Endothelial cell of umbilical vein (primary cell): Measurements from ENCODE around the gene NEK4. TPM values are rescaled to one million over a fixed set of nuclear protein-coding genes. Genes with fewer than 3 reads are reported as not detected.
A peak's percentile ranks its signal among the peaks of the same experiment; 100 is the strongest.
"Not testable (repeated sequence)": the region's sequence is repeated elsewhere in the genome, so short reads cannot be mapped to it uniquely, and the experiment has no call there.

Source experiments
- BruUV-seq: library from RNA; stranded (reverse); fragments of 400-500 nt; replicated peaks from 2 replicates; lab custom pipeline; 2021; lab: Mats Ljungman, UMichigan
- CTCF ChIA-PET: fragments of 300-600, 350-600 bp; sonication (Branson Sonifier 250); formaldehyde crosslinking; loops from one replicate; lab custom pipeline; 2021; ENCODE audit warnings: antibody characterized with exemption, inconsistent platforms; lab: Charles Lee
- POLR2A ChIA-PET: fragments of 300-600, 350-600 bp; sonication (Branson Sonifier 250); formaldehyde crosslinking; loops from one replicate; lab custom pipeline; 2021; ENCODE audit warnings: antibody characterized with exemption, inconsistent platforms; lab: Charles Lee
- DNase-seq: peaks from one replicate; pipeline ENCODE4 v3.0.0-alpha.2; 2011; ENCODE audit warnings: low read depth, low spot score
- FAIRE-seq: peaks from 2 replicates; lab custom pipeline; 2011; peaks lifted over from hg19 to GRCh38; lab: Jason Lieb, UNC
- H2AFZ ChIP-seq: 2 replicates; pipeline ENCODE4 v1.6.0; 2012; ENCODE audit warnings: low read depth, low read length, control low read depth, inconsistent platforms
- H3K27ac ChIP-seq: 2 replicates; pipeline ENCODE4 v1.5.1; 2011; ENCODE audit warnings: low read depth, mild to moderate bottlenecking, control low read depth, low read length, moderate library complexity; ENCODE audit not compliant: insufficient read depth
- H3K27me3 ChIP-seq, 2 experiments: 2 replicates each; pipeline versions ENCODE4 v1.6.0 to v1.6.1; 2011; ENCODE audit warnings: low read length in 2 of 2, mixed read lengths in 1 of 2; ENCODE audit not compliant: control insufficient read depth in 2 of 2, insufficient read depth in 2 of 2
- H3K36me3 ChIP-seq, 2 experiments: 2 replicates in 1 of 2; 3 replicates in 1 of 2; pipeline ENCODE4 v1.5.1; 2011; ENCODE audit warnings: low read length in 2 of 2, mild to moderate bottlenecking in 1 of 2, moderate library complexity in 1 of 2; ENCODE audit not compliant: control insufficient read depth in 2 of 2, insufficient read depth in 2 of 2; ENCODE audit errors: extremely low read depth in 1 of 2
- H3K4me1 ChIP-seq: 3 replicates; pipeline ENCODE4 v1.5.1; 2011; ENCODE audit warnings: mild to moderate bottlenecking, low read length; ENCODE audit not compliant: control insufficient read depth, insufficient read depth; ENCODE audit errors: extremely low read depth
- H3K4me2 ChIP-seq: 2 replicates; pipeline ENCODE4 v1.6.1; 2011; ENCODE audit warnings: low read length, control low read depth, mixed read lengths; ENCODE audit not compliant: insufficient read depth
- H3K4me3 ChIP-seq, 3 experiments: fragments of 200-600 bp in 1 of 3; sonication (generic), shearing (Covaris generic) in 1 of 3; replicated peaks in 1 of 3; 2 replicates each; pipeline ENCODE4 v1.5.1; 2011 to 2016; ENCODE audit warnings: control low read depth in 3 of 3, low read length in 3 of 3, mild to moderate bottlenecking in 2 of 3, inconsistent platforms in 1 of 3, low read depth in 1 of 3, moderate library complexity in 1 of 3; ENCODE audit not compliant: insufficient read depth in 1 of 3
- H3K79me2 ChIP-seq: 2 replicates; pipeline ENCODE4 v1.6.0; 2012; ENCODE audit warnings: low read length, inconsistent platforms; ENCODE audit not compliant: control insufficient read depth, insufficient read depth
- H3K9ac ChIP-seq: replicated peaks from 2 replicates; pipeline ENCODE3; 2011; ENCODE audit warnings: low read length, control low read depth; ENCODE audit not compliant: insufficient read depth; ENCODE audit errors: extremely low read depth
- H3K9me1 ChIP-seq: replicated peaks from 3 replicates; pipeline ENCODE4 v1.6.0; 2011; ENCODE audit warnings: mild to moderate bottlenecking, low read length; ENCODE audit not compliant: control insufficient read depth, insufficient read depth; ENCODE audit errors: extremely low read depth
- H3K9me3 ChIP-seq: replicated peaks from 2 replicates; pipeline ENCODE4 v1.5.1; 2012; ENCODE audit warnings: low read length, inconsistent platforms; ENCODE audit not compliant: control insufficient read depth, insufficient read depth
- H4K20me1 ChIP-seq: replicated peaks from 2 replicates; pipeline ENCODE3; 2011; ENCODE audit warnings: mild to moderate bottlenecking, low read length; ENCODE audit not compliant: control insufficient read depth, insufficient read depth; ENCODE audit errors: extremely low read depth
- CTCF ChIP-seq, 2 donors: IDR thresholded peaks; 1 replicate in 1 of 2; 2 replicates in 1 of 2; pipeline ENCODE4 v1.5.1; 2011; ENCODE audit warnings: low read length in 2 of 2, mild to moderate bottlenecking in 2 of 2, moderate library complexity in 2 of 2, control low read depth in 1 of 2, inconsistent platforms in 1 of 2, low read depth in 1 of 2; ENCODE audit not compliant: insufficient read depth in 1 of 2; ENCODE audit errors: extremely low read depth in 1 of 2
- EZH2 ChIP-seq: IDR thresholded peaks from 2 replicates; pipeline ENCODE4 v1.6.1; 2012; ENCODE audit warnings: borderline replicate concordance, low read depth, mild to moderate bottlenecking, moderate library complexity, low read length, inconsistent platforms; ENCODE audit not compliant: severe bottlenecking
- FOS ChIP-seq: IDR thresholded peaks from 2 replicates; pipeline ENCODE4 v1.6.1; 2011; ENCODE audit warnings: mild to moderate bottlenecking, low read length, moderate library complexity, borderline replicate concordance; ENCODE audit not compliant: insufficient read depth
- GATA2 ChIP-seq: IDR thresholded peaks from 2 replicates; pipeline ENCODE4 v1.7.0; 2011; ENCODE audit warnings: low read depth, mild to moderate bottlenecking, moderate library complexity, mixed read lengths, low read length; ENCODE audit not compliant: insufficient read length, insufficient read depth
- JUN ChIP-seq: IDR thresholded peaks from 2 replicates; pipeline ENCODE4 v1.6.1; 2011; ENCODE audit warnings: borderline replicate concordance, low read depth; ENCODE audit not compliant: insufficient read length, insufficient read depth
- MAX ChIP-seq: IDR thresholded peaks from 2 replicates; pipeline ENCODE4 v1.6.1; 2011; ENCODE audit not compliant: insufficient read depth, insufficient read length
- MYC ChIP-seq: IDR thresholded peaks from one replicate; pipeline ENCODE4 v1.6.1; 2011; ENCODE audit warnings: mild to moderate bottlenecking, low read depth, low read length
- POLR2A ChIP-seq: IDR thresholded peaks from 2 replicates; pipeline ENCODE4 v1.6.1; 2012; ENCODE audit warnings: low read depth, mild to moderate bottlenecking, control low read depth, low read length
- POLR2AphosphoS5 ChIP-seq: IDR thresholded peaks from 2 replicates; pipeline ENCODE4 v1.6.1; 2012; ENCODE audit warnings: low read depth, mild to moderate bottlenecking, control low read depth, low read length, moderate library complexity; ENCODE audit not compliant: insufficient read depth
- dilution Hi-C: fragments of 300-500 bp; cut with MboI; formaldehyde crosslinking; loops from one replicate; pipeline ENCODE4 v1.15.0; 2019; ENCODE audit warnings: low sequenced_read_pairs; ENCODE audit not compliant: extremely low pct_ligation_motif_present
- intact Hi-C: fragments of 100-400 bp; cut with micrococcal nuclease; formaldehyde crosslinking; loops from one replicate; pipeline ENCODE4 v1.10.0; 2022
- polyA plus RNA-seq, 4 experiments: library from polyadenylated mRNA; depleted of rRNA in 3 of 4; stranded (reverse) in 3 of 4; unstranded in 1 of 4; fragments of >200 nt; gene quantifications; 2 replicates each; pipeline versions ENCODE4 v1.2.1 to v1.2.3, GENCODE V29; 2011 to 2012; ENCODE audit warnings: missing spikeins in 1 of 4
- total RNA-seq: library from RNA; stranded (reverse); gene quantifications from 2 replicates; pipeline ENCODE4 v1.2.3, GENCODE V29; 2021

NEK4 gene
- total and polyA plus RNA-seq, 2 donors (not counting 3 experiments of a cell fraction or from before 2014, with no cell fraction given), result 4.4 to 20.8 TPM

GRCh38 chr3:52730681-52731080 is 40.1 kb downstream of the NEK4 start:
- Histone ChIP-seq H3K4me1 (no peaks in the 10 kb centered on the region), H3K4me2 (no peak overlapping the region), H3K27ac (no peak overlapping the region), H4K20me1 (no peaks in the 10 kb centered on the region), H3K36me3 (peaks cover 9 to 10% of the 10 kb centered on the region in 2 experiments), H3K4me3 (no peak overlapping the region), H3K9ac (no peak overlapping the region), H3K79me2 (no peaks in the 10 kb centered on the region), H3K9me3 (no peaks in the 10 kb centered on the region), H3K27me3 (no peaks in the 10 kb centered on the region), H3K9me1 (no peaks in the 10 kb centered on the region), H2AFZ (no peak overlapping the region)
- FAIRE-seq (no peak), DNase-seq (peak; percentile 19)
- no TSS peak for BruUV-seq
- ChIA-PET CTCF (no interaction called here), POLR2A (no interaction called here)
- TF ChIP-seq POLR2A (no peak), FOS (no peak), MYC (no peak), EZH2 (no peak), CTCF (IDR thresholded peaks at IDR 0.05; ENCODE audit: extremely low read depth in 1 of 2, insufficient read depth in 1 of 2, low read depth in 1 of 2, low read length in 2 of 2) (no peak), MAX (no peak), GATA2 (no peak), POLR2AphosphoS5 (no peak), JUN (no peak)
- intact Hi-C loops (no loop called here), dilution Hi-C loops (no loop called here)

GRCh38 chr3:52728753-52729152 is 42.0 kb downstream of the NEK4 start:
- H4K20me1 ChIP-seq, H3K27me3 ChIP-seq, H3K9ac ChIP-seq, H2AFZ ChIP-seq, H3K4me3 ChIP-seq, POLR2A ChIA-PET, H3K9me3 ChIP-seq, intact Hi-C loops, BruUV-seq, dilution Hi-C loops, H3K79me2 ChIP-seq, FAIRE-seq, H3K9me1 ChIP-seq, H3K4me2 ChIP-seq, H3K36me3 ChIP-seq, H3K4me1 ChIP-seq, CTCF ChIA-PET, DNase-seq, H3K27ac ChIP-seq: not testable (repeated sequence)
